SU-DHL-6 (cell line): ENCODE data around the gene SDCBP2.

Experiments used
- CTCF ChIP-seq: fragments of 200-600 bp; sonication (generic); IDR thresholded peaks from one replicate; pipeline ENCODE4 v1.5.1; 2017; ENCODE audit warnings: antibody characterized with exemption, mild to moderate bottlenecking, low read length, moderate library complexity; ENCODE audit not compliant: insufficient read depth, poor library complexity, severe bottlenecking
- EZH2phosphoT487 ChIP-seq: fragments of 200-600 bp; sonication (generic), shearing (Covaris generic); conservative IDR thresholded peaks from 2 replicates; pipeline ENCODE4 v1.6.1; 2018; ENCODE audit warnings: mild to moderate bottlenecking, antibody characterized with exemption, low read length, moderate library complexity, mixed read lengths

DNA sequence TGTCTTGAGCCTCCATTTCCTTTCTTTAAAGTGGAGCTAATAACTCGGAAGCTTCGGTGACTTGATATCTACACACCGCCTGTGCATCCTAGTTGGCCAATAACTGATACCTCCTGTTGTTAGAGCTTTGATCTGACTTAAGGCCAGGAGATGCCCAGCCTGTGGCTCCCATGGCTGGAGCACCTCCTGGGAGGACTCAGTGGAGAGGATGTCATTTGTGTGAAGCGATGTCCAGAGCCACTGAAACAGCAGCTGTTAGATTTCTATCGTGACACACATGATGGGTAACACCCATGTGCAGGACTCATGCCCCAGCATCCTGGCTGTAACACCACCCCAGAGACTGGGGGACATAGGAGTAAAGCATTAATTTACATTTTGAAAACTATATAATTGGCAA is 30.8 kb downstream of the SDCBP2 start:
- TF ChIP-seq CTCF (no peak), EZH2phosphoT487 (no peak)
